Erythroblast (primary cell): ENCODE data around the gene SLC19A1.

Experiments
- DNase-seq, 2 experiments: peaks; one replicate each; lab custom pipeline; 2025; lab: John Stamatoyannopoulos, UW
- GATA1 ChIP-seq: IDR thresholded peaks from 2 replicates; pipeline ENCODE4 v1.6.1; 2011; ENCODE audit warnings: low read depth, mild to moderate bottlenecking, control low read depth, low read length, moderate library complexity
- POLR2A ChIP-seq: IDR thresholded peaks from 2 replicates; pipeline ENCODE4 v1.6.1; 2011; ENCODE audit warnings: mild to moderate bottlenecking, low read length

SLC19A1 gene

DNA sequence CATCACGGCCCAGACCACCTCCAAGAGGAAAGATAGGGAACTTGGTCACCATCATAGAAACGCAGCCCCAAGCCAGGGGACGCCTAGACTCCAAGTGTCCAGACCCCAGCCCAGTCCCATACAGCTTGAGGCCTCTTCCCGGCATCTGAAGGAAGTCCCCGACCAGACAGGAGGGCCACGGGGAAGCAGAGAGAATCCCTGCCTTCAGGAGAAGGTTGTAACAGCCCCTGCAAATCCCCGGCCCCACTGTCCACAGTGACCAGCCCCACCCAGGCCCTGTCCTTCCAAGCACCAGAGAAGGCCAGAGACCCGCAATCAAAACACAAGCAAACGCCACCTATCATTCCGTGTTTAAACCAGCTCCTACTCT lies 1.7 kb downstream of the SLC19A1 start:
- DNase-seq = no peak
- no peak for TF ChIP-seq POLR2A
- no peak for TF ChIP-seq GATA1

DNA sequence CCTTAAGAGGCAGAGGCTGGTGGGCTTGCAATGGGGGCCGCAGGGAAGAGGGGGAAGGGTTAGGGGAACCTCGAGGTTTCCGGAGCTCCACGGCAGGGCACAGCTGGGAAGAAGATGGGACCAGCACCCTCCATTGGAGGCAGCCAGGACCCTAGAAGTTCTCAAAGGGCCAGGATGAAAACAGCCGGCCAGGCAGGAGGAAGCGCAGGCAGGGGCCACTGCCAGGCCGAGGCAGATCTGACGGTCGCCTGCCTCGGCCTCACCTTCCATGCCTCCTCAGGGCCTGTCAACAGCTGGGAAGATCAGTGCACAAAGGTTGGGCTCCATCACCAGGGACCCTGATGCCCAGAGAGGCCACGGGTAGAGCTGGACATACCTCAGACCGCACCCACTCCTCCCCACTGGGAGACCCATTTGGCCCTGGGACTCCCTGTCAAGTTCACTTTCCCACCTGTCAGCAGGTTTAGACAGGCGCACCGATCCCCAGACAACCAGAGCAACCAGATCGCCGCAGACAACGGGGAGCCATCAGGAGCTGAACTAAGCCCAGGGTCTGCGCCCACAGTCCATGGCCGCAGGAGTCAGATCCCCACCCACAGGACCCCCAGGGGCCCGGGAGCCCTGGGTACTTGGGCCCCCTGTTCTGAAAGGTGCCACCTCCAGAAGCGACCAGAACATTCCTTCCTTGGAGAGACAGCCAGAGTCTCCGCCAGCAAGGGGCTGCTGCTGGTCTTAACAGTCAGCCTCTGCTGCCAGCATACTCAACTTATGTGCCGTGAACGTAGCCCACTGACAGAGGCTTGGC lies 2.2 kb downstream of the SLC19A1 start:
- TF ChIP-seq GATA1 = no peak
- no peak for DNase-seq

DNA sequence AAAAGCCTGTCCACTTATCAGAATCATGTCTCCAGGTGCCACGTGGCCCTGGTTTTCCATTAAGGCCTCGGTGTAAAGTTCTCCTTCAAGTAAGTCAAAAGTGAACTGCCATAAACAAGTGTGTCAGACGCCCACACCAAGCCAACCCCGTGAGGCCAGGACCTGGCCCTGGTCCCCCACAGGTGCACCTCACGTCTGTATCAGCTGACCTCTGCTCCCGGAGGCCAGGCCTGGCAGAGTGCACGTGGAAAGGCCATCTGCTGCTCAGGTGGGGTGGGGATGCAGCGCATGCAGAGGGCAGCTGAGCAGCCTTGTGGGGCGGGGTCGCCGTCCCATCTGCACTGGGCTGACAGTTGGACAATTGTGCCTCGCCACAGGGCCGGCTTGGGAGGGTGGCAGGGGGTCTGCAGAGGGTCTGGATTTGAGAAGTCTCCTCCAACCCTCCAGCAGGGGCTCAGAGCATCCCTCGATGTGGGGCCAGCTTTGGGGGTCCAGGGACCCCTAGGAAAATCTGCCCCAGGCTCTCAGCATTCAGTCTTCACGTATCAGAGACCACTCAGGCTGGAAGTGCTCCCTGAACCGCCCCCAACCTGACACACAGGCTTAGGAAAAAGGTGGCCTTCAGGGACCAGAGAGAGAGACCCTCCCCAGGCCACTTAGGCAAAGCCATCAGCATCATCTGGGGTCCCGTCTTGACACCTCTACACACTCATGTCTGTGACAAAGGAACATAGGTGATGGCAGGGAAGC lies 3.0 kb downstream of the SLC19A1 start:
- TF ChIP-seq GATA1 = no peak
- no peak for TF ChIP-seq POLR2A
- no peak for DNase-seq

DNA sequence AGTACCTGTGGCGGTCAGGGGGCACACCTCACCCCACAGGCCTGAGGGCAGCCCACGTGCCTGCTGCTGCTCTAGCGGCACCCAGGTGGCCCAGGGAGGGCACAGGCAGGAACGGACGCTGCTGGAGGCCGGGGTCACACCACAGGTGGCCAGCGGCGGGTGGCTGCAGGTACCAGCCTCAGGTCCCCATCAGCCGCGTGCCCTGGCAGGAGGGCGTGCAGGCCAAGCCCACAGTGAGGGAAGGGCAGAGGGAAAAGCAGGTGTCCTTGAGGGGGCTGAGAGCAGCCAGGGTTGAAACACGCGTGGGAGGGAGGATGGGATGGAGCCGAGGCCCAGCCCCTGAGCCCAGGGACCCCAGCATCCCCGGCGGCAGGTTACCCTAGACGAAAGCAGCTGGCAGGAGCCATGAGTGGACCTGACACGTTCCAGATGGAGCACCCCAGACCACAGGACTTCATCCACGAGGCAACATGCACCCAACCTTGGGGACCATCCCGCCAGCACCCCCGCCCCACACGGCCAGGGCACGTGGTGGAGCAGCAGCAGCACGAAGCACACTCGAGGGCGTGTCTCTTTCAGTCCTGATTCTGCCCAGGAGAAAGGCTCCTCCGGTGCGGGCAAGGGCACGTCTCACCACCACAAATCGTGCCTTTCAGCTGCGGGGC lies 3.7 kb downstream of the SLC19A1 start:
- no peak for DNase-seq
- TF ChIP-seq GATA1 = no peak

DNA sequence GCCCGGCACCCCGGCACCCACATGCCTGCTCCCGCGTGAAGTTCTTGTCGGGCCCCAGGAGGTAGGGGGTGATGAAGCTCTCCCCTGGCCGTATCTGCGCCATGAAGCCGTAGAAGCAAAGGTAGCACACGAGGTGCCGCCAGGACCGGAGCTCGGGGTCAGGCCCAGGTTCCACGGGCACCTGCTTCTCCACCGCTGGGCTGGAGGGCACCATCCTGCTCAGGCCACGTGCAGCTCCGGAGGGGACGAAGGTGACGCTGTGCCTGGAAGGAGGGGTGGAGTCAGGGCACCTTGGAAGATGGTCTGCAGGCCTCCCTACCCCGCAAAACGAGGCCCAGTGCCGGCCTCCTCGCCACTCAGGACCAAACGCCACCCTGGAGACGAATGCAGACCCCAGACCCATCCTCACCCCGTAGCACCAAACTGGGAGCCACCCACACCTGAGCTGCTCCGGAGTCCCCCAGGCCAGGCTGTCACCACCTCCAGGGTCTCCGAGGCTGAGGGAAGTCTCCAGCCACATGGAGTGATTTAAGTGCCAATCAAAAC lies 4.4 kb downstream of the SLC19A1 start:
- TF ChIP-seq POLR2A (no peak), GATA1 (no peak)
- no peak for DNase-seq

DNA sequence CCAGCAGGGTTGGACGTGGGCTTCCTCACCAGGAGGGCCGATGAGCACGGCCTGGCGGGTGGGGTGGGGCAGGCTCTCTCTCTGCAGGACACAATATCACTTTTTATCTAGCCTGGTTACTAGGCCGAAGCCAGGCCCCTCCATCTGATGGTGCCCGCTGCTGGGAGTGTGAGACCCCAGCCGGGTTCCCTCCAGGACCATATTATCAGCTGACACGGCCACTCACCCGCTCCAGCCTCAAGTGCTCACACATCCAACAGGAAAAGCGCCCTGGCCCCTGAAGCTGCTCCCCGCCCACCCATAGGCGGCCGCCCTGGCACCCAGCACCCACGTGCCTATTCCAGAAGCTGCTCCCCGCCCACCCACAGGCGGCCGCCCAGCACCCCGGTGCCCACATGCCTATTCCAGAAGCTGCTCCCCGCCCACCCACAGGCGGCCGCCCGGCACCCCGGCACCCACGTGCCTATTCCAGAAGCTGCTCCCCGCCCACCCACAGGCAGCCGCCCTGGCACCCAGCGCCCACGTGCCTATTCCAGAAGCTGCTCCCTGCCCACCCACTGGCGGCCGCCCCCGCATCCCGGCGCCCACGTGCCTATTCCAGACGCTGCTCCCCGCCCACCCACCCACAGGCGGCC lies 5.0 kb downstream of the SLC19A1 start:
- TF ChIP-seq POLR2A (no peak), GATA1 (no peak)
- no peak for DNase-seq

DNA sequence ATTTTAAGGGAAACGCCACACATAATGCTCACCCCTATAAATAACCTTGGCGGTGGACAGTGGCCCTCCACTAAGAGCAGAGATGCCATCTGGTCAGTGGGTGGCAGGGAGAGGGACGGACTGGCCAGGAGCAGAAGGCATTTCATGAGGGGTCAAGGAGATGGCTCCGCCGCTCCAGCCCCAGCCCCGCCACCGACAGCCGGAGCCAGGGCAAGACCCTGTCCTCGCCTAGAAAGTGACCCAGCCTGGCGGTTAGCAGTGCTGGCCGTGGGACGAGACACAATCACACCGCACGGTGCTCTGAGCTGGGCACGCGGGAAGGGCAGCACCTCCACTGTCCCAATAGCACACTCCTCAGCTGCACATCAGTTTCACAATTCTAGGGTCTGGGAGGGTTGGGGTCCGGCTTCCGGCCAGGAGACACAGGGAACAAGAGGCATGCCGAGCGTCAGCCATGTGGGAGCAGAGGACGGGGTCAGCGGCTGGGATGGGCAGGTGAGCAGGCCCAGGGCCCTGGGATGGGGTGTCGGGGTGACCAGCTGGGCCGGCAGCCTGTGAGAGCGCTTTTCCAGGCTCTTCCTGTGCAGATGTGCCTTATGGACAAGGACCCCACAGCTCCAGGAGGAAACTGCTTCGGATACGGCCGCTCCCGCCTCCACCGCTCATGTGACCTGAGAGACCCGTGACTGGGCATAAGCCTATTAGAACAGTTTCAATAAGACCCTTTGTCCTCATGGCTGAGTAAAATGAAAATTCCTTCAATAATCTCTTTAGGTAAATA lies 5.7 kb downstream of the SLC19A1 start:
- no peak for DNase-seq
- TF ChIP-seq GATA1 = no peak
- no peak for TF ChIP-seq POLR2A

DNA sequence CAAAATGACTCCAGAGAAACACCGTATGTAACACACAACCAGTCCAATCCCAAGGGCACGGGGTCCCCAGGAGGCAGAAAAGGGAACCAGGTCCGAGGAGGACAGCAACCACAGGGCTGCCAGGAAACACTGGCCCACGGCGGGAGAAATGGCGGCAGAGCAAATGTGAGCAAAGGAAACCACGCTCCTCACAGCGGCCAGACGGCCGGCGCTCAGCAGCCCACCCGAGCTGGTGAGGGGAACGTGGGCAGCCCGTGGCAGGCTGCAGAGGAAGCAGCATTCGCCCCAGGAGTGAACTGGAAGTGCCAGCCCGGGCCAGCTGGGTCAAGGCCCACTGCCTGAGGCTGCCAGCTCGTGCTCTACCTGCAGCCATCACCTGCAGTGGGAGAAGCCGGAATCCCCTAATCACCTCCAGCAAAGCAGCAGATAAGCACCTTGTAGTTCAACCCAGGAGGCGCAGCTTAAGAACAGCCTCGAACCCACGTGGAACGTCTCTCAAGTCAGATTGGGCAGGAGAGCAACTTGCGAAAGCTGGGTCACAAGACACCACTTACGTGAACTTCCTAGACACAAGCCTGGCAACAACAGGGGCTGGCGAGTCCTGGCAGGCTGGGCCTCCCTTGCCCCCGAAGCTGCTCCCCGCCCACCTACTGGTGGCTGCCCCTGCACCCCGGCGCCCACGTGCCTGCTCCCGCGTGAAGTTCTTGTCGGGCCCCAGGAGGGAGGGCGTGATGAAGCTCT lies 6.7 kb downstream of the SLC19A1 start:
- DNase-seq = peak in 1 of 2 experiments; percentile 13
- TF ChIP-seq POLR2A (no peak), GATA1 (no peak)

DNA sequence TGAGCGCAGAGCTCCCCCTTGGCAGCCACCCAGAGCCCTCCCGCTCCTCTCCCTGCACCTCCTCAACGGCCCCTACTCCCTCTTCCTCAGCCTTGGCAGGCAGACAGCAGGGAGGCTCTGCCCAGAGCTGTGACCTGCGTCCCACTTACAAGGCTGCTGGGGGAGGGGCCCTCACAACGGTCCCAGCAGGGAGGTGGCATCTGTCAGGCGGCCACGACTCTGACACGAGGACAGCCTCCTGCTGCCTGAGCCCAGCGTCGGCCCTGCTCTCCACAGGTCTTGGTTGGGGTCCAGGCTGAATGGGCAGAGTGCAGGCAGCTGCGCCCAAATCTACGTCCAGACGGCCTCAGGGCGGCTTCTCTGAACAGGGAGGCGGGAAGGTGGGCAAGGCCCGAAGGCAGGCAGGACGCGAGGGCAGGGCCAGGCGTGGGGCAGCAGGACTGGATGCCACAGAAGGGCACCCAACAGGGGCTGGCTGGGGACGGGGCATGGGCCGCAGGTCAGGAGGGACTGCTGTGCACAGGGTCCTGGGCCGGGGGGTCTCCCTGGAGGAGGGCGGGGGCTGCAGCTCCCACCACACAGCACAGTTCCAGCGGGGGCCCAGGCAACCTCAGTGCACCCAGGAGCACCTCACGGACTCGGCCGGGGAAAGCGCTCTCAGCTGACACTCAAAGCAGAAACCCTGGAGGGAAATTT lies 7.5 kb downstream of the SLC19A1 start:
- TF ChIP-seq POLR2A (no peak), GATA1 (no peak)
- no peak for DNase-seq

DNA sequence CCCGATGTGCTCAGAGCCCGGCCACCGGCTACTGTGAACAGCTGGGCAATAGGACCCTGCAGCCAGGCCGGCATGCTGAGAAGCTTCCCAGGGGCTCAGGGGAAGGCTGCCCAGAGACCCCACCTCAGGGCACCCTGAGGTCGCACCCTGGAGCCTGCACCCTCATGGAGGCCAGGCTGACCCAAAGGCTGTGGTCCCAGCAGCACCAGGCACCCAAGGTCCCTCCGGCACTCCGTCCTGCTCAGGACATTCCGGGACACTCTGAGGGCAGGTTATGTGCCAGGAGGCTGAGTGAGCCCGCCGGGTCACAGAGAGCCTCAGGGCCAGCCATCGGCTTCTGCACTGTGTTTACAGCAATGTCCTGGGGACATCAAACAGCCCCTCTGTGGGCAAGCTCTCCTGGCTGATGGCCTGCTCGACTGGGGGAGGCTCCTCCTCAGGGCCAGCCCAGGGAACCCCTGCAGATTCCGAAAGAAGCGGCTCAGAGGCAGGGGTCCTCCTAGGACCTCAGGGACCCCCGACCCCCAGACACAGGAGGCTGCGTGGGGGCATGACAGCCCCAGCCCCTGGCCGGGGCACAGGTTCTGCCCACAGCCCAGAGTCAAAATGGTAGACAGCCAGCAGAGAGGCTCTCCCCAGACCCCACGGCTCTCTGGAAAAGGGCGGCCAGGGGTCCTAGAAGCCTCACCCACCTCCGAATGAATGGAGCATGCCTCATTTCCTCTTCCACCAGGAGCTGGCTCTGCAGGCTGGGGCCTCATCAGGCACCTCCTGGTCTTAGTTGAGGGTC lies 8.2 kb downstream of the SLC19A1 start:
- DNase-seq = no peak
- TF ChIP-seq GATA1 (no peak), POLR2A (no peak)

DNA sequence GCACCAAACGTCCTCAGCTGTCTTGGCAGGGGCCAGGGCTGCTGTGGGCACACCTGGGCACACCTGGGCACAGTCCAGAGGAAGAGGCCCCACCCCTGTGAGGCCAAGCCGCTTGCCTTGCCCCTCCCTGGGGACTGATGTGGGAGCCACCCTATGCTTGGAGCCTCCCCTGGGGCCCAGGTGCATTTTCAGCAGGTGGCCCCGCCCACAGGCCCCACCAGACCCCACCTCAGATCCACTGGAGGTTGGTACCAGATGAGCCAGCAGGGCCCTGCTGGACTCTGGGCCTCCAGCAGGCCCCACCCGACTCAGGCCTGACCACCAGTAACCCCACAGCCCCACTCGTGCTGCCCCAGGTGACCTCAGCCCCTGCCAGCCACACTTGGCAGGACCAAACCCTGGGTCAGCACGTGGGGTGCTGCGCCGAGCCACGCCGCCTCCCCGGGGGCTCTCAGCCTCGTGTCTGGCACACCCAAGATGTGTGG lies 8.8 kb downstream of the SLC19A1 start:
- TF ChIP-seq GATA1 (no peak), POLR2A (no peak)
- no peak for DNase-seq

DNA sequence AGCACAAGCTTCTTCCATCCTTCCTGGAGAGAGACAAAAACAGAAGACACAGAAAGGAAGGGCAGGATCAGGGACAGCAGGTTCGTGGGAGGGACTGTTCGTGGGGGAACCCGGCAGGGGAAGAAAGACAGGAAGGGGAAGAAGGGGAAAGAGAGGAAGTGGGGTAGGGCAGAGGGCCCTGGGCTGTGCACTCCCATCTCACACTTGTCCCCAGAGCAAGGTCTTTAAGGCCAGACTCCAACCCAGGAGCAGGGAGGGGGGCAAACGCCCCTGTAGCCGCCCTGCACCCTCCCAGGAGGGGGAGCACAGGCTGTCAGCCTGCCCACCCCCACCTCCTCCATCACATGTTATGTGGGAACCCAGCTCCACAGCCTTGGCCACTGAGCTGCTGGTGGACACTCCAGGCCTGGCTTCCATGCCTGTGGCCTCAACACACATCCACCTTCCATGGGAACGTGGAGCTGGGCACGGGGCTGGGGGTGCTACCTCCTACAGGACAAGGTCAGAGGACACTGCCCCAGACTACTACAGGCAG lies 9.3 kb downstream of the SLC19A1 start:
- TF ChIP-seq GATA1 (no peak), POLR2A (no peak)
- no peak for DNase-seq
